ENCODE measurements around the gene RASIP1. TPM values are rescaled to one million over a fixed set of nuclear protein-coding genes. Genes with fewer than 3 reads are reported as not detected.

Gene RASIP1
- total RNA-seq, 3 donors from 2014 or later (not counting 1 experiment from before 2014, with no cell fraction given): not detected

GRCh38 chr19:48728911-48729664 lies 11.3 kb downstream of the RASIP1 start:
- WGBS (ENCODE audit: insufficient coverage): 94% methylated on average over 77 of the region's 77 CpGs
- intact Hi-C loops (cut with micrococcal nuclease): no loop called here
- no peak for TF ChIP-seq CTCF (IDR thresholded peaks at IDR 0.05)

GRCh38 chr19:48726556-48726955 lies 13.9 kb downstream of the RASIP1 start:
- Mint-ChIP-seq H3K4me1 (peaks cover 21% of the 10 kb centered on the region in 2 donors), H3K36me3 (no peaks in the 10 kb centered on the region), H3K9me3 (peaks cover 5 to 10% of the 10 kb centered on the region in 2 donors), H3K4me3 (no peak overlapping the region), H3K27me3 (ENCODE audit: low read depth in 2 of 2) (peaks cover 4 to 6% of the 10 kb centered on the region in 2 donors), H3K27ac (peak overlapping the region; percentile 24 to 70)
- intact Hi-C loops (cut with micrococcal nuclease): no loop called here
- peak in 1 of 2 donors; percentile 73 for DNase-seq
- no peak for TF ChIP-seq CTCF (IDR thresholded peaks at IDR 0.05)
- peak; percentile 77 for ATAC-seq
- H3K4me3 ChIP-seq (ENCODE audit: low read length): no peak overlapping the region
- H3K27me3 ChIP-seq (ENCODE audit: control insufficient read depth, insufficient read depth, low read length): no peaks in the 10 kb centered on the region
- peaks cover 4% of the 10 kb centered on the region for H3K9me3 ChIP-seq (ENCODE audit: control insufficient read depth, insufficient read depth, low read length)
- no peaks in the 10 kb centered on the region for H3K36me3 ChIP-seq (ENCODE audit: control insufficient read depth, insufficient read depth, low read length)
- WGBS (ENCODE audit: insufficient coverage): 45% methylated on average over 2 of the region's 2 CpGs
- H3K4me1 ChIP-seq (ENCODE audit: control insufficient read depth, insufficient read depth, low read length): peaks cover 23% of the 10 kb centered on the region
- H3K27ac ChIP-seq (ENCODE audit: low read length): peak overlapping the region; percentile 38

More at GRCh38 chr19:48728911-48729664, 11.3 kb downstream of the RASIP1 start:
- H3K4me1 ChIP-seq (ENCODE audit: control insufficient read depth, insufficient read depth, low read length): peaks cover 19% of the 10 kb centered on the region
- no peak overlapping the region for H3K4me3 Mint-ChIP-seq
- H3K9me3 Mint-ChIP-seq: peaks cover 5 to 10% of the 10 kb centered on the region in 2 donors
- H3K27ac ChIP-seq (ENCODE audit: low read length): no peak overlapping the region
- peaks cover 21% of the 10 kb centered on the region in 2 donors for H3K4me1 Mint-ChIP-seq
- no peak for DNase-seq
- no peaks in the 10 kb centered on the region for H3K36me3 Mint-ChIP-seq
- ATAC-seq: no peak
- H3K27me3 ChIP-seq (ENCODE audit: control insufficient read depth, insufficient read depth, low read length): no peaks in the 10 kb centered on the region
- H3K27me3 Mint-ChIP-seq (ENCODE audit: low read depth in 2 of 2): peaks cover 14 to 21% of the 10 kb centered on the region in 2 donors
- no peak overlapping the region for H3K4me3 ChIP-seq (ENCODE audit: low read length)
- H3K36me3 ChIP-seq (ENCODE audit: control insufficient read depth, insufficient read depth, low read length): no peaks in the 10 kb centered on the region
- peaks cover 4% of the 10 kb centered on the region for H3K9me3 ChIP-seq (ENCODE audit: control insufficient read depth, insufficient read depth, low read length)
- no peak overlapping the region for H3K27ac Mint-ChIP-seq

- Mint-ChIP-seq H3K27me3 (ENCODE audit: low read depth in 2 of 2) (no peaks in the 10 kb centered on the region), H3K36me3 (no peaks in the 10 kb centered on the region), H3K4me1 (peaks cover 29 to 31% of the 10 kb centered on the region in 2 donors), H3K4me3 (peak overlapping the region; percentile 4), H3K27ac (peak overlapping the region; percentile 82 to 86), H3K9me3 (peaks cover 5 to 10% of the 10 kb centered on the region in 2 donors)
- peak in 1 of 2 donors; percentile 81 for DNase-seq
- WGBS (ENCODE audit: insufficient coverage): 43% methylated on average over 10 of the region's 11 CpGs
- peak; percentile 51 to 65 (median 53) for ATAC-seq
- no peaks in the 10 kb centered on the region for H3K36me3 ChIP-seq (ENCODE audit: control insufficient read depth, insufficient read depth, low read length)
- intact Hi-C loops (cut with micrococcal nuclease): no loop called here
- no peaks in the 10 kb centered on the region for H3K27me3 ChIP-seq (ENCODE audit: control insufficient read depth, insufficient read depth, low read length)
- TF ChIP-seq CTCF (IDR thresholded peaks at IDR 0.05): no peak
- peaks cover 4% of the 10 kb centered on the region for H3K9me3 ChIP-seq (ENCODE audit: control insufficient read depth, insufficient read depth, low read length)
- peak overlapping the region; percentile 19 for H3K27ac ChIP-seq (ENCODE audit: low read length)
- H3K4me1 ChIP-seq (ENCODE audit: control insufficient read depth, insufficient read depth, low read length): peaks cover 37% of the 10 kb centered on the region
- H3K4me3 ChIP-seq (ENCODE audit: low read length): no peak overlapping the region
Measured at GRCh38 chr19:48724796-48725753, 15.3 kb downstream of the RASIP1 start.

All from natural killer cell (primary cell).